NCI-H2081 (cell line): Measurements from ENCODE around the gene BBOX1.
A peak's percentile ranks its signal among the peaks of the same experiment; 100 is the strongest.
"Not testable (repeated sequence)": the region's sequence is repeated elsewhere in the genome, so short reads cannot be mapped to it uniquely, and the experiment has no call there.

ENCODE experiments used
- DNase-seq, 2 experiments: peaks; one replicate each; lab custom pipeline; 2025; lab: John Stamatoyannopoulos, UW

Gene BBOX1

GRCh38 chr11:27085111-27085510 is 44.5 kb downstream of the BBOX1 start:
- DNase-seq = no peak

- DNase-seq = no peak
Measured at GRCh38 chr11:27085605-27086004, 45.0 kb downstream of the BBOX1 start.

- no peak for DNase-seq
Measured at GRCh38 chr11:27087432-27087831, 46.8 kb downstream of the BBOX1 start.

- peak in 1 of 2 experiments; percentile 45 for DNase-seq
Measured at GRCh38 chr11:27088353-27088752, 47.7 kb downstream of the BBOX1 start.

- peak in 1 of 2 experiments; percentile 29 for DNase-seq
Measured at GRCh38 chr11:27089746-27090145, 49.1 kb downstream of the BBOX1 start.

- DNase-seq = not testable (repeated sequence)
Measured at GRCh38 chr11:27090357-27090948, 49.8 kb downstream of the BBOX1 start.

- DNase-seq = peak in 1 of 2 experiments; percentile 18
Measured at GRCh38 chr11:27094120-27094519, 53.5 kb downstream of the BBOX1 start.

GRCh38 chr11:27095059-27095458 is 54.4 kb downstream of the BBOX1 start:
- no peak for DNase-seq

- DNase-seq = no peak
Measured at GRCh38 chr11:27095887-27096286, 55.3 kb downstream of the BBOX1 start.

GRCh38 chr11:27097551-27097950 is 56.9 kb downstream of the BBOX1 start:
- no peak for DNase-seq

GRCh38 chr11:27100534-27100933 is 59.9 kb downstream of the BBOX1 start:
- peak in 1 of 2 experiments; percentile 48 for DNase-seq

- no peak for DNase-seq
Measured at GRCh38 chr11:27107548-27107947, 66.9 kb downstream of the BBOX1 start.

GRCh38 chr11:27108809-27109208 is 68.2 kb downstream of the BBOX1 start:
- DNase-seq = no peak

GRCh38 chr11:27111896-27112295 is 71.3 kb downstream of the BBOX1 start:
- no peak for DNase-seq

GRCh38 chr11:27112946-27113345 is 72.3 kb downstream of the BBOX1 start:
- no peak for DNase-seq

GRCh38 chr11:27115051-27115650 is 74.5 kb downstream of the BBOX1 start:
- no peak for DNase-seq

- DNase-seq = peak in 1 of 2 experiments; percentile 5
Measured at GRCh38 chr11:27116684-27117083, 76.1 kb downstream of the BBOX1 start.

- DNase-seq = no peak
Measured at GRCh38 chr11:27118371-27118770, 77.8 kb downstream of the BBOX1 start.

- no peak for DNase-seq
Measured at GRCh38 chr11:27118949-27119348, 78.3 kb downstream of the BBOX1 start.

GRCh38 chr11:27119396-27119795 is 78.8 kb downstream of the BBOX1 start:
- DNase-seq = no peak

GRCh38 chr11:27120211-27120610 is 79.6 kb downstream of the BBOX1 start:
- DNase-seq = no peak

- DNase-seq = no peak
Measured at GRCh38 chr11:27122001-27122400, 81.4 kb downstream of the BBOX1 start.

GRCh38 chr11:27124514-27125264 is 84.1 kb downstream of the BBOX1 start:
- DNase-seq = no peak
